Gastrocnemius medialis (tissue), 4 donors: ENCODE data around the gene HS3ST5. TPM values are rescaled to one million over a fixed set of nuclear protein-coding genes. Genes with fewer than 3 reads are reported as not detected.

ENCODE experiments used
- ATAC-seq, 2 donors: fragments of 150-250 bp; one replicate each; pipeline ENCODE4 v1.9.1; 2016
- DNase-seq, 2 donors: peaks; one replicate each; pipeline ENCODE4 v3.0.0-alpha.2; 2019
- H3K27ac ChIP-seq, 4 donors: fragments of 200-600 bp; sonication (generic); 1 replicate in 1 of 4; 2 replicates in 3 of 4; pipeline ENCODE4 v1.5.1; 2016 to 2018; ENCODE audit warnings: mild to moderate bottlenecking in 2 of 4, moderate library complexity in 1 of 4
- H3K27me3 ChIP-seq, 3 donors: fragments of 200-600 bp; sonication (generic) in 2 of 3; 1 replicate in 1 of 3; 2 replicates in 2 of 3; pipeline versions ENCODE4 v1.5.1 to v1.6.0; 2016 to 2019; ENCODE audit warnings: mild to moderate bottlenecking in 1 of 3, moderate library complexity in 1 of 3
- H3K36me3 ChIP-seq, 2 donors: fragments of 200-600 bp; sonication (generic) in 1 of 2; one replicate each; pipeline ENCODE4 v1.5.1; 2017 to 2018
- H3K4me1 ChIP-seq, 2 donors: fragments of 200-600 bp; sonication (generic) in 1 of 2; one replicate each; pipeline ENCODE4 v1.5.1; 2016 to 2017; ENCODE audit warnings: mild to moderate bottlenecking in 2 of 2
- H3K4me3 ChIP-seq, 4 donors: fragments of 200-600 bp; sonication (generic) in 3 of 4; 1 replicate in 1 of 4; 2 replicates in 3 of 4; pipeline ENCODE4 v1.5.1; 2016 to 2019; ENCODE audit warnings: mild to moderate bottlenecking in 2 of 4
- H3K9me3 ChIP-seq, 3 donors: fragments of 200-600 bp; sonication (generic) in 2 of 3; 1 replicate in 1 of 3; 2 replicates in 2 of 3; pipeline ENCODE4 v1.5.1; 2016 to 2019
- CTCF ChIP-seq, 5 experiments: fragments of 450-650 bp in 3 of 5; fragments of 200-600 bp in 2 of 5; sonication (generic) in 2 of 5; IDR thresholded peaks in 4 of 5; conservative IDR thresholded peaks in 1 of 5; 1 replicate in 4 of 5; 2 replicates in 1 of 5; pipeline ENCODE4 v1.5.1; 2016 to 2019; ENCODE audit warnings: antibody characterized with exemption in 5 of 5, mild to moderate bottlenecking in 3 of 5, moderate library complexity in 3 of 5
- POLR2A ChIP-seq, 2 donors: fragments of 450-650 bp; IDR thresholded peaks; one replicate each; pipeline ENCODE4 v1.6.1; 2017; ENCODE audit warnings: antibody characterized with exemption in 2 of 2, mild to moderate bottlenecking in 2 of 2, moderate library complexity in 2 of 2
- in situ Hi-C, 4 donors: fragments of 200-750 bp; cut with MboI; loops; one replicate each; pipeline versions ENCODE4 v1.15.0 to v1.8.0; 2017; ENCODE audit warnings: low sequenced_read_pairs in 4 of 4
- intact Hi-C: fragments of 100-400 bp; cut with DNase I; formaldehyde crosslinking; loops from one replicate; pipeline ENCODE4 v1.15.1; 2023; ENCODE audit warnings: low total_unique reads
- total RNA-seq, 4 donors: library from RNA; depleted of rRNA; stranded (reverse); fragments of >200 nt; gene quantifications; one replicate each; pipeline versions ENCODE4 v1.1.0 to v1.2.3, GENCODE V29; 2016

Gene HS3ST5
- total RNA-seq, 4 donors from 2014 or later: 0.13 to 0.41 TPM; not detected in 2

GRCh38 chr6:114260810-114261209 lies 82.0 kb downstream of the HS3ST5 start:
- Histone ChIP-seq H3K27me3 (no peaks in the 10 kb centered on the region), H3K36me3 (no peaks in the 10 kb centered on the region), H3K4me1 (no peaks in the 10 kb centered on the region), H3K9me3 (no peaks in the 10 kb centered on the region), H3K4me3 (no peak overlapping the region), H3K27ac (no peak overlapping the region)
- intact Hi-C loops: no loop called here
- ATAC-seq (no peak), DNase-seq (no peak)
- TF ChIP-seq POLR2A (IDR thresholded peaks at IDR 0.05) (no peak), CTCF (IDR thresholded peaks at IDR 0.05 in 4 of 5, conservative IDR thresholded peaks at IDR 0.05 in 1 of 5) (no peak)
- in situ Hi-C loops: no loop called here

GRCh38 chr6:114258376-114258775 lies 84.4 kb downstream of the HS3ST5 start:
- no peaks in the 10 kb centered on the region for H3K4me1 ChIP-seq
- in situ Hi-C loops (no loop called here), intact Hi-C loops (no loop called here)
- H3K9me3 ChIP-seq: no peaks in the 10 kb centered on the region
- no peaks in the 10 kb centered on the region for H3K36me3 ChIP-seq
- H3K27ac ChIP-seq: no peak overlapping the region
- TF ChIP-seq CTCF (IDR thresholded peaks at IDR 0.05 in 4 of 5, conservative IDR thresholded peaks at IDR 0.05 in 1 of 5) (no peak), POLR2A (IDR thresholded peaks at IDR 0.05) (no peak)
- no peaks in the 10 kb centered on the region for H3K27me3 ChIP-seq
- no peak overlapping the region for H3K4me3 ChIP-seq
- no peak for ATAC-seq
- no peak for DNase-seq

- no peaks in the 10 kb centered on the region for H3K36me3 ChIP-seq
- in situ Hi-C loops (no loop called here), intact Hi-C loops (no loop called here)
- H3K9me3 ChIP-seq: no peaks in the 10 kb centered on the region
- no peak for TF ChIP-seq CTCF (IDR thresholded peaks at IDR 0.05 in 4 of 5, conservative IDR thresholded peaks at IDR 0.05 in 1 of 5)
- TF ChIP-seq POLR2A (IDR thresholded peaks at IDR 0.05): no peak
- H3K4me1 ChIP-seq: no peaks in the 10 kb centered on the region
- no peak overlapping the region for H3K27ac ChIP-seq
- H3K27me3 ChIP-seq: no peaks in the 10 kb centered on the region
- DNase-seq: no peak
- no peak for ATAC-seq
- no peak overlapping the region for H3K4me3 ChIP-seq
Observed at GRCh38 chr6:114253431-114253830, 89.4 kb downstream of the HS3ST5 start.

- Histone ChIP-seq H3K27ac (no peak overlapping the region), H3K36me3 (no peaks in the 10 kb centered on the region), H3K4me3 (no peak overlapping the region), H3K9me3 (no peaks in the 10 kb centered on the region), H3K27me3 (no peaks in the 10 kb centered on the region), H3K4me1 (no peaks in the 10 kb centered on the region)
- ATAC-seq (no peak), DNase-seq (no peak)
- no peak for TF ChIP-seq POLR2A (IDR thresholded peaks at IDR 0.05)
- no peak for TF ChIP-seq CTCF (IDR thresholded peaks at IDR 0.05 in 4 of 5, conservative IDR thresholded peaks at IDR 0.05 in 1 of 5)
- intact Hi-C loops: no loop called here
- in situ Hi-C loops: no loop called here
Observed at GRCh38 chr6:114249522-114249921, 93.3 kb downstream of the HS3ST5 start.

- no peak overlapping the region for H3K27ac ChIP-seq
- no peaks in the 10 kb centered on the region for H3K27me3 ChIP-seq
- H3K4me3 ChIP-seq: no peak overlapping the region
- H3K9me3 ChIP-seq: no peaks in the 10 kb centered on the region
- no peaks in the 10 kb centered on the region for H3K36me3 ChIP-seq
- no peak for ATAC-seq
- no peaks in the 10 kb centered on the region for H3K4me1 ChIP-seq
- in situ Hi-C loops (no loop called here), intact Hi-C loops (no loop called here)
- DNase-seq: no peak
- TF ChIP-seq CTCF (IDR thresholded peaks at IDR 0.05 in 4 of 5, conservative IDR thresholded peaks at IDR 0.05 in 1 of 5) (no peak), POLR2A (IDR thresholded peaks at IDR 0.05) (no peak)
Observed at GRCh38 chr6:114247101-114247500, 95.7 kb downstream of the HS3ST5 start.
